GM19238 (cell line): ENCODE results near the gene NRXN3.
A peak's percentile ranks its signal among the peaks of the same experiment; 100 is the strongest.
"Not testable (repeated sequence)": the region's sequence is repeated elsewhere in the genome, so short reads cannot be mapped to it uniquely, and the experiment has no call there.

Experiments used
- DNase-seq: peaks from one replicate; pipeline ENCODE4 v3.0.0; 2011; ENCODE audit warnings: low spot score; ENCODE audit not compliant: insufficient read length

Gene NRXN3

GRCh38 chr14:78486081-78486480 lies 315.9 kb downstream of the NRXN3 start:
- no peak for DNase-seq

- DNase-seq: no peak
Observed at GRCh38 chr14:78486621-78487020, 316.4 kb downstream of the NRXN3 start.

- DNase-seq: not testable (repeated sequence)
Observed at GRCh38 chr14:78487573-78487972, 317.4 kb downstream of the NRXN3 start.

- DNase-seq: no peak
Observed at GRCh38 chr14:78488938-78489337, 318.8 kb downstream of the NRXN3 start.

- no peak for DNase-seq
Observed at GRCh38 chr14:78491048-78491447, 320.9 kb downstream of the NRXN3 start.

- DNase-seq: no peak
Observed at GRCh38 chr14:78498062-78498595, 328.0 kb downstream of the NRXN3 start.

- no peak for DNase-seq
Observed at GRCh38 chr14:78501909-78502308, 331.7 kb downstream of the NRXN3 start.

- no peak for DNase-seq
Observed at GRCh38 chr14:78508023-78508422, 337.9 kb downstream of the NRXN3 start.

GRCh38 chr14:78509516-78509915 lies 339.3 kb downstream of the NRXN3 start:
- no peak for DNase-seq

- no peak for DNase-seq
Observed at GRCh38 chr14:78512021-78512420, 341.8 kb downstream of the NRXN3 start.

GRCh38 chr14:78519863-78520262 lies 349.7 kb downstream of the NRXN3 start:
- no peak for DNase-seq

- no peak for DNase-seq
Observed at GRCh38 chr14:78524196-78524595, 354.0 kb downstream of the NRXN3 start.

- DNase-seq: no peak
Observed at GRCh38 chr14:78524766-78525165, 354.6 kb downstream of the NRXN3 start.

- no peak for DNase-seq
Observed at GRCh38 chr14:78530078-78530477, 359.9 kb downstream of the NRXN3 start.

- no peak for DNase-seq
Observed at GRCh38 chr14:78534141-78534540, 364.0 kb downstream of the NRXN3 start.

- no peak for DNase-seq
Observed at GRCh38 chr14:78535041-78535440, 364.9 kb downstream of the NRXN3 start.

- DNase-seq: not testable (repeated sequence)
Observed at GRCh38 chr14:78541788-78542187, 371.6 kb downstream of the NRXN3 start.

- no peak for DNase-seq
Observed at GRCh38 chr14:78543433-78543832, 373.3 kb downstream of the NRXN3 start.

- no peak for DNase-seq
Observed at GRCh38 chr14:78561074-78561473, 390.9 kb downstream of the NRXN3 start.

- DNase-seq: peak; percentile 25
Observed at GRCh38 chr14:78566026-78566858, 396.1 kb downstream of the NRXN3 start.

GRCh38 chr14:78566859-78567172 lies 396.6 kb downstream of the NRXN3 start:
- no peak for DNase-seq

- DNase-seq: no peak
Observed at GRCh38 chr14:78567343-78567742, 397.2 kb downstream of the NRXN3 start.

GRCh38 chr14:78573736-78574135 lies 403.6 kb downstream of the NRXN3 start:
- not testable (repeated sequence) for DNase-seq
